ENCODE data around the gene UFD1. TPM values are rescaled to one million over a fixed set of nuclear protein-coding genes. Genes with fewer than 3 reads are reported as not detected.

The UFD1 gene
- total and polyA plus RNA-seq, 9 of the 15 experiments (the other 6 are each of a cell fraction or from before 2014, with no cell fraction given) = 238 to 645 (median 363) TPM

DNA sequence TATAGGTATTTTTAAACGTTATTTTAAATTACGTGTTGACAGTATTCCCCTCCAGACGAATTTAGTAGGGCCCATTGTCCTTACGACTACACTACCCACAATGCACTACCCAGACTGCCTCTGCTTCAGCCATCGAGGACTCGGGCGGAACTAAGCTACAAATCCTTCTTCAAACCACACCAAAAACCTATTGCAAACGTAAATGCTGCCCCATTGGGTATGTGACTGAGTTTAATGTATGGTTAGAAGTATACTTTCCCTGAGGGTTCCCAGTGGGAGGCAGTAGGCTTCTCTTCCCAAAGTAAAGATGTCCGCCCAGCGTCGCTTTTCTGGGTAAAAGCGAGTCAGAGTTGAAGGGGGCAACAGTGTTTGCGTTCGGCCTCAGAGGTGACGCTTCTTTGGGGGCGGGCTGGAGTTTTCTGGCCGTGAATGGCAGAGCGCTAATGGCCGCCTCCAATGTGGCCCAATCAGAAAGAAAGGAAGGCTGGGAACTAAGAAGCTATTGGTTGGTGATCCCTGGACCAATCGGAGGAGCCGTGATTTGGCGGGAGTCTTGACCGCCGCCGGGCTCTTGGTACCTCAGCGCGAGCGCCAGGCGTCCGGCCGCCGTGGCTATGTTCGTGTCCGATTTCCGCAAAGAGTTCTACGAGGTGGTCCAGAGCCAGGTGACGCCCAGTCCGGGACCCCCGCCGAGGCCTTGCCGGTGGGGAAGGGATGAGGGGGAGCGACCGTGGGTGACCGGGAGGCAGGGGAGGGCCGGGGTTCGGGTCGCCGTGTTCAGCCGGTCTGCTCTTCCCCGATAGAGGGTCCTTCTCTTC is 571 bp upstream of the UFD1 start, which contains the start of gene CDC45 (continued):
- TF ChIP-seq, protein P1, sequence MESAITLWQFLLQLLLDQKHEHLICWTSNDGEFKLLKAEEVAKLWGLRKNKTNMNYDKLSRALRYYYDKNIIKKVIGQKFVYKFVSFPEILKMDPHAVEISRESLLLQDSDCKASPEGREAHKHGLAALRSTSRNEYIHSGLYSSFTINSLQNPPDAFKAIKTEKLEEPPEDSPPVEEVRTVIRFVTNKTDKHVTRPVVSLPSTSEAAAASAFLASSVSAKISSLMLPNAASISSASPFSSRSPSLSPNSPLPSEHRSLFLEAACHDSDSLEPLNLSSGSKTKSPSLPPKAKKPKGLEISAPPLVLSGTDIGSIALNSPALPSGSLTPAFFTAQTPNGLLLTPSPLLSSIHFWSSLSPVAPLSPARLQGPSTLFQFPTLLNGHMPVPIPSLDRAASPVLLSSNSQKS (CRISPR knock-in tag; IDR thresholded peaks at IDR 0.05) = peak; percentile 88; the same call in 1 of the 2 replicates
- TF ChIP-seq, protein P2, sequence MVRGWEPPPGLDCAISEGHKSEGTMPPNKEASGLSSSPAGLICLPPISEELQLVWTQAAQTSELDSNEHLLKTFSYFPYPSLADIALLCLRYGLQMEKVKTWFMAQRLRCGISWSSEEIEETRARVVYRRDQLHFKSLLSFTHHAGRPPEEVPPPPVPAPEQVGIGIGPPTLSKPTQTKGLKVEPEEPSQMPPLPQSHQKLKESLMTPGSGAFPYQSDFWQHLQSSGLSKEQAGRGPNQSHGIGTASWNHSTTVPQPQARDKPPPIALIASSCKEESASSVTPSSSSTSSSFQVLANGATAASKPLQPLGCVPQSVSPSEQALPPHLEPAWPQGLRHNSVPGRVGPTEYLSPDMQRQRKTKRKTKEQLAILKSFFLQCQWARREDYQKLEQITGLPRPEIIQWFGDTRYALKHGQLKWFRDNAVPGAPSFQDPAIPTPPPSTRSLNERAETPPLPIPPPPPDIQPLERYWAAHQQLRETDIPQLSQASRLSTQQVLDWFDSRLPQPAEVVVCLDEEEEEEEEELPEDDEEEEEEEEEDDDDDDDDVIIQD (CRISPR knock-in tag; IDR thresholded peaks at IDR 0.05) = peak; percentile 92; the same call in 1 of the 2 replicates
- no peak for TF ChIP-seq ILF3 (IDR thresholded peaks at IDR 0.05; ENCODE audit: borderline replicate concordance)
- TF ChIP-seq, protein P3, sequence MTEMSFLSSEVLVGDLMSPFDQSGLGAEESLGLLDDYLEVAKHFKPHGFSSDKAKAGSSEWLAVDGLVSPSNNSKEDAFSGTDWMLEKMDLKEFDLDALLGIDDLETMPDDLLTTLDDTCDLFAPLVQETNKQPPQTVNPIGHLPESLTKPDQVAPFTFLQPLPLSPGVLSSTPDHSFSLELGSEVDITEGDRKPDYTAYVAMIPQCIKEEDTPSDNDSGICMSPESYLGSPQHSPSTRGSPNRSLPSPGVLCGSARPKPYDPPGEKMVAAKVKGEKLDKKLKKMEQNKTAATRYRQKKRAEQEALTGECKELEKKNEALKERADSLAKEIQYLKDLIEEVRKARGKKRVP (CRISPR knock-in tag; IDR thresholded peaks at IDR 0.05) = peak; percentile 87
- TF ChIP-seq, protein P4, sequence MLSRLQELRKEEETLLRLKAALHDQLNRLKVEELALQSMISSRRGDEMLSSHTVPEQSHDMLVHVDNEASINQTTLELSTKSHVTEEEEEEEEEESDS (CRISPR knock-in tag; IDR thresholded peaks at IDR 0.05) = no peak
- no peak for TF ChIP-seq ARID2 (IDR thresholded peaks at IDR 0.05)
- TF ChIP-seq SPI1 (IDR thresholded peaks at IDR 0.05; ENCODE audit: borderline replicate concordance, low read depth, low read length) = no peak
- no peak for TF ChIP-seq MEF2D (tag; conservative IDR thresholded peaks at IDR 0.05; ENCODE audit: low read depth)
- TF ChIP-seq, protein P5, sequence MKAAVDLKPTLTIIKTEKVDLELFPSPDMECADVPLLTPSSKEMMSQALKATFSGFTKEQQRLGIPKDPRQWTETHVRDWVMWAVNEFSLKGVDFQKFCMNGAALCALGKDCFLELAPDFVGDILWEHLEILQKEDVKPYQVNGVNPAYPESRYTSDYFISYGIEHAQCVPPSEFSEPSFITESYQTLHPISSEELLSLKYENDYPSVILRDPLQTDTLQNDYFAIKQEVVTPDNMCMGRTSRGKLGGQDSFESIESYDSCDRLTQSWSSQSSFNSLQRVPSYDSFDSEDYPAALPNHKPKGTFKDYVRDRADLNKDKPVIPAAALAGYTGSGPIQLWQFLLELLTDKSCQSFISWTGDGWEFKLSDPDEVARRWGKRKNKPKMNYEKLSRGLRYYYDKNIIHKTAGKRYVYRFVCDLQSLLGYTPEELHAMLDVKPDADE (conservative IDR thresholded peaks at IDR 0.05; ENCODE audit: control insufficient read depth, low read depth, low read length) = no peak
- TF ChIP-seq, protein P6, sequence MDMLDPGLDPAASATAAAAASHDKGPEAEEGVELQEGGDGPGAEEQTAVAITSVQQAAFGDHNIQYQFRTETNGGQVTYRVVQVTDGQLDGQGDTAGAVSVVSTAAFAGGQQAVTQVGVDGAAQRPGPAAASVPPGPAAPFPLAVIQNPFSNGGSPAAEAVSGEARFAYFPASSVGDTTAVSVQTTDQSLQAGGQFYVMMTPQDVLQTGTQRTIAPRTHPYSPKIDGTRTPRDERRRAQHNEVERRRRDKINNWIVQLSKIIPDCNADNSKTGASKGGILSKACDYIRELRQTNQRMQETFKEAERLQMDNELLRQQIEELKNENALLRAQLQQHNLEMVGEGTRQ (CRISPR knock-in tag; IDR thresholded peaks at IDR 0.05) = no peak
- TF ChIP-seq, protein P7, sequence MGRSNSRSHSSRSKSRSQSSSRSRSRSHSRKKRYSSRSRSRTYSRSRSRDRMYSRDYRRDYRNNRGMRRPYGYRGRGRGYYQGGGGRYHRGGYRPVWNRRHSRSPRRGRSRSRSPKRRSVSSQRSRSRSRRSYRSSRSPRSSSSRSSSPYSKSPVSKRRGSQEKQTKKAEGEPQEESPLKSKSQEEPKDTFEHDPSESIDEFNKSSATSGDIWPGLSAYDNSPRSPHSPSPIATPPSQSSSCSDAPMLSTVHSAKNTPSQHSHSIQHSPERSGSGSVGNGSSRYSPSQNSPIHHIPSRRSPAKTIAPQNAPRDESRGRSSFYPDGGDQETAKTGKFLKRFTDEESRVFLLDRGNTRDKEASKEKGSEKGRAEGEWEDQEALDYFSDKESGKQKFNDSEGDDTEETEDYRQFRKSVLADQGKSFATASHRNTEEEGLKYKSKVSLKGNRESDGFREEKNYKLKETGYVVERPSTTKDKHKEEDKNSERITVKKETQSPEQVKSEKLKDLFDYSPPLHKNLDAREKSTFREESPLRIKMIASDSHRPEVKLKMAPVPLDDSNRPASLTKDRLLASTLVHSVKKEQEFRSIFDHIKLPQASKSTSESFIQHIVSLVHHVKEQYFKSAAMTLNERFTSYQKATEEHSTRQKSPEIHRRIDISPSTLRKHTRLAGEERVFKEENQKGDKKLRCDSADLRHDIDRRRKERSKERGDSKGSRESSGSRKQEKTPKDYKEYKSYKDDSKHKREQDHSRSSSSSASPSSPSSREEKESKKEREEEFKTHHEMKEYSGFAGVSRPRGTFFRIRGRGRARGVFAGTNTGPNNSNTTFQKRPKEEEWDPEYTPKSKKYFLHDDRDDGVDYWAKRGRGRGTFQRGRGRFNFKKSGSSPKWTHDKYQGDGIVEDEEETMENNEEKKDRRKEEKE (IDR thresholded peaks at IDR 0.05; ENCODE audit: borderline replicate concordance in 1 of 2, control insufficient read depth in 1 of 2, low read depth in 2 of 2, low read length in 1 of 2) = no peak
- TF ChIP-seq ZNF780A (CRISPR knock-in tag; IDR thresholded peaks at IDR 0.05) = no peak
- TF ChIP-seq ZFP1 (CRISPR knock-in tag; IDR thresholded peaks at IDR 0.05) = no peak; the same call in 1 of the 2 replicates
- TF ChIP-seq TAF1 (IDR thresholded peaks at IDR 0.05; ENCODE audit: control insufficient read depth, extremely low read depth, insufficient read depth, low read length, severe bottlenecking) = no peak
- TF ChIP-seq POLR3G (IDR thresholded peaks at IDR 0.05; ENCODE audit: extremely low read depth, insufficient read length, insufficient replicate concordance) = no peak
- TF ChIP-seq DNMT1 (IDR thresholded peaks at IDR 0.05) = no peak
- no peak for TF ChIP-seq RBM17 (IDR thresholded peaks at IDR 0.05; ENCODE audit: borderline replicate concordance, low read depth, low read length)
